IMR-90 (cell line): ENCODE data around the gene HSPA6.
"Not testable (repeated sequence)": the region's sequence is repeated elsewhere in the genome, so short reads cannot be mapped to it uniquely, and the experiment has no call there.

Experiments
- POLR2A ChIP-seq: IDR thresholded peaks from 2 replicates; pipeline ENCODE4 v1.6.1; 2012; ENCODE audit warnings: mild to moderate bottlenecking, low read depth, low read length
- RAD21 ChIP-seq: IDR thresholded peaks from 2 replicates; pipeline ENCODE4 v1.6.1; 2012; ENCODE audit warnings: low read length, improper control_type of control experiment
- TF ChIP-seq, protein P1 (sequence below): conservative IDR thresholded peaks from 2 replicates; pipeline ENCODE4 v1.5.1; 2012; ENCODE audit warnings: mild to moderate bottlenecking, low read depth, low read length, improper control_type of control experiment

DNA sequence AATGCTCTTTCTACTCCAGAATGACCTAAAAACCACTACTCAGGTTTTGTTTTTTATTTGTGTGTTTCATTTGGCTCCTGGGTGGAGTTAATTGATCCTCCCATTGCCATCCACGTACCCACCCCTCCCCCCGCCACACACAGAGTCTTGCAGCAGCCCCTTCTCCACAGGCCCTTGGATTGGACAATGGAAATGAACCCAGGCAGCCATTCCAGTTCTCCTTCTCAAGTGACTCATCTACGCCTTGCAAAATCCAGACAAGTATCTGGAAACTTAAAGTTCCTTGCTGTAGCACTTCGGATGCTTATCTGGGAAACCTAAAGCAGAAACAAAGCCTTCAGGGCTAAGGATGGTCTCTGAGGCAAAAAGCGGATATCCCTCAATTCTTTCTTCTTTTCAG lies 26.6 kb downstream of the HSPA6 start:
- TF ChIP-seq, protein P1, sequence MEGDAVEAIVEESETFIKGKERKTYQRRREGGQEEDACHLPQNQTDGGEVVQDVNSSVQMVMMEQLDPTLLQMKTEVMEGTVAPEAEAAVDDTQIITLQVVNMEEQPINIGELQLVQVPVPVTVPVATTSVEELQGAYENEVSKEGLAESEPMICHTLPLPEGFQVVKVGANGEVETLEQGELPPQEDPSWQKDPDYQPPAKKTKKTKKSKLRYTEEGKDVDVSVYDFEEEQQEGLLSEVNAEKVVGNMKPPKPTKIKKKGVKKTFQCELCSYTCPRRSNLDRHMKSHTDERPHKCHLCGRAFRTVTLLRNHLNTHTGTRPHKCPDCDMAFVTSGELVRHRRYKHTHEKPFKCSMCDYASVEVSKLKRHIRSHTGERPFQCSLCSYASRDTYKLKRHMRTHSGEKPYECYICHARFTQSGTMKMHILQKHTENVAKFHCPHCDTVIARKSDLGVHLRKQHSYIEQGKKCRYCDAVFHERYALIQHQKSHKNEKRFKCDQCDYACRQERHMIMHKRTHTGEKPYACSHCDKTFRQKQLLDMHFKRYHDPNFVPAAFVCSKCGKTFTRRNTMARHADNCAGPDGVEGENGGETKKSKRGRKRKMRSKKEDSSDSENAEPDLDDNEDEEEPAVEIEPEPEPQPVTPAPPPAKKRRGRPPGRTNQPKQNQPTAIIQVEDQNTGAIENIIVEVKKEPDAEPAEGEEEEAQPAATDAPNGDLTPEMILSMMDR: not testable (repeated sequence)
- not testable (repeated sequence) for TF ChIP-seq POLR2A, RAD21
